H1 (cell line): Measurements from ENCODE around the gene GAS2. TPM values are rescaled to one million over a fixed set of nuclear protein-coding genes. Genes with fewer than 3 reads are reported as not detected.

Experiments
- CEBPB ChIP-seq: IDR thresholded peaks from 2 replicates; pipeline ENCODE4 v1.6.1; 2012; ENCODE audit warnings: low read depth, low read length
- EZH2 ChIP-seq: fragments of 200-600 bp; sonication (generic); IDR thresholded peaks from 2 replicates; pipeline ENCODE4 v1.7.1; 2012; ENCODE audit warnings: low read depth, mild to moderate bottlenecking, moderate library complexity, low read length, inconsistent platforms; ENCODE audit not compliant: severe bottlenecking
- HDAC6 ChIP-seq: IDR thresholded peaks from one replicate; pipeline ENCODE4 v1.7.1; 2012; ENCODE audit warnings: low read depth, mild to moderate bottlenecking, inconsistent platforms, low read length, moderate library complexity
- KDM4A ChIP-seq: IDR thresholded peaks from one replicate; pipeline ENCODE4 v1.7.1; 2012; ENCODE audit warnings: low read depth, mild to moderate bottlenecking, moderate library complexity, low read length, inconsistent platforms; ENCODE audit not compliant: severe bottlenecking
- POLR2AphosphoS5 ChIP-seq: IDR thresholded peaks from 2 replicates; pipeline ENCODE4 v1.6.1; 2011; ENCODE audit warnings: low read depth, low read length
- polyA plus RNA-seq, 7 experiments: library from polyadenylated mRNA; depleted of rRNA in 3 of 7; stranded (reverse) in 5 of 7; unstranded in 2 of 7; fragments of >200 nt in 5 of 7; fragments of 200-250 nt in 2 of 7; gene quantifications; 1 replicate in 5 of 7; 2 replicates in 1 of 7; 4 replicates in 1 of 7; pipeline versions ENCODE4 v1.2.1 to v1.2.3, GENCODE V29; 2011 to 2013; ENCODE audit warnings: missing spikeins in 2 of 7, mixed read lengths in 2 of 7
- total RNA-seq: library from RNA; stranded (reverse); fragmentation: NEBNext Ultra II Directional; extraction: Animal tissue kit (Norgen Biotek cat#: 25700); gene quantifications from 2 replicates; pipeline ENCODE4 v1.2.1, GENCODE V29; 2021

Gene GAS2
- total and polyA plus RNA-seq, 2 of the 8 experiments (the other 6 are each of a cell fraction or from before 2014, with no cell fraction given), result 0.70 to 1.7 TPM

DNA sequence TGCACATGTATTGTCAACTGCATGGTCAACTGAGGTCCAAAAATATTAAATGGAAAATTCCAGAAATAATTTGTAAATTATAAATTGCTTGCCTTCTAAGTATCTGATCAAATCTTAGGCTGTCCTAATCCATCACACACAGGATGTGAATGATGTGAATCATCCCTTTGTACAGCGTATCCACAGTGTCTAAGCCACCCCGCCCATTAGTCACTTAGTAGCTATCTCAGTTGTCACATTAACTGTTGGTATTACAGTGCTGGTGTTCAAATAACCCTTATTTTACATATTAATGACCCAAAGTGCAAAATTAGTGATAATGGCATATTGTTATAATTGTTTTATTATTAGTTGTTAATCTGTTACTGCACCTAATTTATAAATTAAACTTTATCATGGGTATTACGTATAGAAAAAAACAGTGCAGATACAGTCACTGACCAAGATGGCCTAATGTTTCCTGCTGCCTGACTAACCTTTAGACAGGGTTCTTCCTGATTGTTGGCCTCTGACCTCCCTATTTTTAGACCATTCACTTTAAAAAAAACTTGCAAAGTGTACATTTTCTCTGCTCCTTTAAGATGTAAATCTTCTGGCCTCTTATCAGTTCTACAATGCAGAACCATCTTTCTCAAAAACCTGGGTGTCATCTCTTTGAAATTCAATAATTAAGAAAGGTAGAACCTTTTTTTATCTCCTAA lies 166.1 kb downstream of the GAS2 start (continued):
- TF ChIP-seq KDM4A (no peak), CEBPB (no peak), EZH2 (no peak), POLR2AphosphoS5 (no peak), HDAC6 (no peak)
